Measurements from ENCODE around the gene GRK4.
"Not testable (repeated sequence)": the region's sequence is repeated elsewhere in the genome, so short reads cannot be mapped to it uniquely, and the experiment has no call there.

Gene GRK4

GRCh38 chr4:2963175-2963965 is at the start of gene GRK4, which contains the start of gene NOP14:
Gene GRK4 (plus strand): TSS chr4:2963571. CDS start chr4:2964071, 500 bp downstream.
Gene NOP14 (minus strand): TSS chr4:2963406. CDS start chr4:2963319, 87 bp downstream.
- peak; percentile 89 to 91 for DNase-seq (ENCODE audit: low read depth in 2 of 2)

DNA sequence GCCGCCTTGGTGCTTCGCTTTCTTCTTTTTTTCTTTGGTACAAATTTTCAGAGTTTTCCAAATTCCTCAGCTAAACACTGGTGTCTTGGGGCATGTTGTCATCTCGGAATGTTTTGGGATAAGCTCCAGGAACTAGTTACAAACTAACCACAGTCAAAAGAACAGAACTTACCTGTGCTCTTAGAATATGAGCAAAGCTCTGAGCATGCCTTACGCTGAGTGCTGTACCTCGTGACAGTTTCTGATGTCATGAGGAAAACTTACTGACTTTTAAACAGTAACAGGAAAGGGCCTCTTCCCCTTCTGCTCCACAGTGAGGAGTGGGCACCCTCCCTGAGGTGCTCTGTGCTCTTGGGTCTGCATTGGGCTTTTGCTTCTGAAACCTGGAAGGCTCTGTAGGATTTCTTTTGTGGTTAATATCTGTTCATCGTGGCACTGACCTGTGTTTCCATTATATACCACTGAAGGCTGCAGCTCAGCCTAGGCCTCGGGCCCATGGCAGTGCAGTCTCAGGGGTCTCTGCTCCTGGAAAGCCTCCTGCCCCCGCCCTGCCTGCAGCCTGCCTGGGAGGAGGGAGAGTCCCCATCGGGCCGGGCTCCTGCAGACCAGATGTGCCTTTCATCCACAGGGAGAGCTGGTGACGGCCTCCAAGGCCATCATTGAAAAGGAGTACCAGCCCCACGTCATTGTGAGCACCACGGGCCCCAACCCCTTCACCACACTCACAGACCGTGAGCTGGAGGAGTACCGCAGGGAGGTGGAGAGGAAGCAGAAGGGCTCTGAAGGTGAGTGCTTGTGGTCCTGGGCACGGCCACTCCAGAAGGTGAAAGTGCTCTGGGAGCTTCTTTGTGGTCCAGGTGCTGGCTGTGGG is 48.9 kb upstream of the GRK4 start:
- DNase-seq (ENCODE audit: low read depth in 2 of 2): no peak

GRCh38 chr4:2915789-2916188 is 47.6 kb upstream of the GRK4 start:
- DNase-seq (ENCODE audit: low read depth in 2 of 2): no peak

GRCh38 chr4:2916696-2917095 is 46.7 kb upstream of the GRK4 start:
- not testable (repeated sequence) for DNase-seq (ENCODE audit: low read depth in 2 of 2)

DNA sequence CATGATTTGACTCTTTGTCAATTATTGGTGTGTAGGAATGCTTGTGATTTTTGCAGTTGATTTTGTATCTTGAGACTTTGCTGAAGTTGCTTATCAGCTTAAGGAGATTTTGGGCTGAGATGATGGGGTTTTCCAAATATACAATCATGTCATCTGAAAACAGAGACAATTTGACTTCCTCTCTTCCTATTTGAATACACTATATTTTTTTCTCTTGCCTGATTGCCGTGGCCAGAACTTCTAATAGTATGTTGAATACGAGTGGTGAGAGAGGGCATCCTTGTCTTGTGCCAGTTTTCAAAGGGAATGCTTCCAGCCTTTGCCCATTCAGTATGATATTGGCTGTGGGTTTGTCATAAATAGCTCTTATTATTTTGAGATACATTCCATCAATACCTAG is 45.1 kb upstream of the GRK4 start:
- not testable (repeated sequence) for DNase-seq (ENCODE audit: low read depth in 2 of 2)

GRCh38 chr4:2918714-2919113 is 44.7 kb upstream of the GRK4 start:
- DNase-seq (ENCODE audit: low read depth in 2 of 2): not testable (repeated sequence)

- not testable (repeated sequence) for DNase-seq (ENCODE audit: low read depth in 2 of 2)
Observed at GRCh38 chr4:2922453-2923101, 40.8 kb upstream of the GRK4 start.

DNA sequence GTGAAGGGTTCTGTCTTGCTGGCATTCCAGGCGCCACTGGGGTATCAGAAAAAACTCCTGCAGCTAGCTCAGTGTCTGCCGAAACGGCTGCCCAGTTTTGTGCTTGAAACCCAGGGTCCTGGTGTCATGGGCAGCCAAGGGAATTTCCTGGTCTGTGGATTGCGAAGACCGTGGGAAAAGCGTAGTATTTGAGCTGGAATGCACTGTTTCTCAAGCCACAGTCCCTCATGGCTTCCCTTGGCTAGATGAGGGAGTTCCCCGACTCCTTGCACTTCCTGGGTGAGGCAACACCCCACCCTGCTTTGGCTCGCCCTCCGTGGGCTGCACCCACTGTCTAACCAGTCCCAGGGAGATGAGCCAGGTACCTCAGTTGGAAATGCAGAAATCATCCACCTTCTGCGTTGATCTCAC is 40.2 kb upstream of the GRK4 start:
- DNase-seq (ENCODE audit: low read depth in 2 of 2): no peak

DNA sequence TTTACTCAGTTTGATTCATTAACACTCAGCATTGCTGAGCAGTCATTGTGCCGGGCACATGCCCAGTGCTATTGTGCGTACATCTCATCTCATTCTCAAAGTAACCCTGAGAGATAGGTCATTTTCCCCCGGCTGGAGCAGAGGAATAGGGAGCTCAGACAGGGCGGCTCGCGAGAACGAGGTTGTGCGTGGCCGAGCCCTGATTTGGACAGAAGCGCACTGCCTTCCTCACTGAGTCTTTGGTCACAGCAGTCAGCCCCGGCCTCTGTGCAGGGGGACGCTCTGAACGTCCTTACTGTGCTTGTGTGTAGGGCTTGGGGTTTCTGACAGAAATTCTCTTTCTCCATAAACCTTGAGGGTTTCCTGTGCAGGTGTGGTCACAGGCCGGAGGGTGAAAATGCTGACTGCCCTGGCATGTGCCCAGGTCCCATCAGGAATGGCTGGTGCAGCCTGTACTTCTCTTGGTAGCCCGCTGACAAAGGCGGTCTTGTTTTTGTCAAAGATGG is 39.6 kb upstream of the GRK4 start:
- no peak for DNase-seq (ENCODE audit: low read depth in 2 of 2)

GRCh38 chr4:2924286-2924685 is 39.1 kb upstream of the GRK4 start:
- DNase-seq (ENCODE audit: low read depth in 2 of 2): no peak

DNA sequence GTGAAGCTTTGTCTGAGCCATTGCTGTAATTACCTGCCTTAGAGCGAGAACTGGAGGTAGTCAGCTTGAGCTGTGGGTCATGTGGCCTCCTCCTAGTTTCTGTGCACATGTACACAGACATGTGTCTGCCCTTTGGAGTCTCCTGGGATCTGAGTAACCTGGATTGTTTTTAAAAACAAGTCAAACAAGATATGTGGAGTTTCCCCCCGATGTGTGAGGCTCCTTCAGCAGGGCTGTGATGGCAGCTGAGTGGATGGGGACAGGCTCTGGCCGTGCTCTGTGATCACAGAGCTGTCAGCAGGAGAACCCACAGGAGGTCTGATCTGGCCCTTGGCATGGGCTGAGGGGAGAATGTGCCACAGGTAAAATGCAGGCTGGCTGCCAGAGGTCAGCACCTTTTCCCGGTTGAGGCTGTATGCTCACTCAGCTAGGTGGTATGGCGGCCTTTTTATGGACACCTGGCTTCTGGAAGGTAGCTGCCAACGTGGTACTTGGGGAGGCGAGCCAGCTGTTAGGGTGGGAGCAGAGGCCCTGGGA is 38.5 kb upstream of the GRK4 start:
- DNase-seq (ENCODE audit: low read depth in 2 of 2): no peak

DNA sequence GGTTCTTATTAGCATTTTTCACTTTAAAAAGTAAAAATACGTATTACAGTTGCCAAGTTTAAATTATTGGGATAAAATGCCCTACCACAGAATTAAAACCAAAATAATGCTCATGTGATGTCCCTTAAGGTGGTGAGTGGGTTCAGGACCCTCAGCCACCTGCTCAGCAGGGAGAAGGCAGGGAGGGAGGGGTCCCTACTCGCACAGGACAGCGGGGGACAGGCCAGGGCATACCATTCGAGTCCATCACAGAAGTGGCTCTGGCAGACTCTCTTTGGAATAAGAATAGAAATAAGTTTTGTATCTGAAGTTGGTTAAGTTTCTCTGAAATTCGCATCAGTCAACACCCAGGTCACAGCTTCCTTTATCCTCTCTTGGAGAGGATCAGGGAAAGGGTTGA is 37.9 kb upstream of the GRK4 start:
- DNase-seq (ENCODE audit: low read depth in 2 of 2): no peak

GRCh38 chr4:2925931-2926860 is 37.2 kb upstream of the GRK4 start:
- DNase-seq (ENCODE audit: low read depth in 2 of 2): no peak

DNA sequence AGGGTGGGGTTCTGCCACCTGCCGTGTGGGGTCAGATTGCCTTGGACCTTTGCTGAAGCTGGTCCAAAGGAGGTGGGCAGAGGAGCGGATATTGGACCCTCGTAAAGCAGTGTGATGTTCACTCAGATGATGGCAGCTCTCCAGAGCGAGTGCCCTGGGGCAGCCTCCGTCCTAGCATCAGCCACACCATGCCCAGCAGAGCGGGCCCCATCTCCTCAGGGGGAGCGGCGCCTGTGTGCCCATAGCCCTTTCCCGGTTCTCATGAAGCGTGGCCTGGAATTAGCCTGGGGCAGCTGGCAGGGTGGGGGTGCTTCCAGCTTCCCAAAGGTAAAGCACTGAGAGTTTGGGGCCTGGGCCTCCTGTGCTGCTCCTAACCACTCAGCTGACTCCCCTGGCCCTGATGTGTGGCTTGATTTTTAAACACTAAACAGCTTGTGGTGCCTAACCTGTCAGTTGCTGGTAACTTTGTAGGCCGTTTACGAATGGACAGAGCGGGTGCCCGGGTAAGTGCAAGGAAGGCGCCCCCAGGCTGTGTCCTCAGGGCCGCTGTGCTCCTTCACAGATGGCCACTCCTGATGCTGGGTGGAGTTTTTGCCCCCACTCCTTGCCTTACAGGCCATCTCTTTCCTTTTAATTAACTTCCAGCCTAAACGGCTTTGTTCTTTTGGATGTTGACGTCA is 36.2 kb upstream of the GRK4 start:
- no peak for DNase-seq (ENCODE audit: low read depth in 2 of 2)

DNA sequence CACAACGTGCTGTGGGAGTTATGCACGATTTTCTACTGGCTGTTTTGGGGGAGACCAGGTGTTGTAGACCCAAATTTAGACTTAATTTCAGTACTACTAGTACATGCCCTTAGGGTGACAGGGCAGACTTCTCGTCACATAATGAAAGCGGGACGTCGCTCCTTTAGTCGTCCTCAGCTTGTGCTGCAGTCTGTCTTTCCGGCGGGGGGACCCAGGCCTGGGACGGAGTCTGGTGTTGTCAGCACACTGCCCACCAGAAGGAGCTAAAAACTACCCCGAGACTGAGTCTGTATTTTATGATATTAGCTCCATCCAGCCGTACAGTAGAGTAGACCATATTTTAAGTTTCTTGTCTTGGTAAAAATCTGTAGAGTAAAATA is 35.7 kb upstream of the GRK4 start:
- DNase-seq (ENCODE audit: low read depth in 2 of 2): no peak

- DNase-seq (ENCODE audit: low read depth in 2 of 2): no peak
Observed at GRCh38 chr4:2928242-2929176, 34.9 kb upstream of the GRK4 start.

GRCh38 chr4:2929469-2929868 is 33.9 kb upstream of the GRK4 start:
- no peak for DNase-seq (ENCODE audit: low read depth in 2 of 2)

DNA sequence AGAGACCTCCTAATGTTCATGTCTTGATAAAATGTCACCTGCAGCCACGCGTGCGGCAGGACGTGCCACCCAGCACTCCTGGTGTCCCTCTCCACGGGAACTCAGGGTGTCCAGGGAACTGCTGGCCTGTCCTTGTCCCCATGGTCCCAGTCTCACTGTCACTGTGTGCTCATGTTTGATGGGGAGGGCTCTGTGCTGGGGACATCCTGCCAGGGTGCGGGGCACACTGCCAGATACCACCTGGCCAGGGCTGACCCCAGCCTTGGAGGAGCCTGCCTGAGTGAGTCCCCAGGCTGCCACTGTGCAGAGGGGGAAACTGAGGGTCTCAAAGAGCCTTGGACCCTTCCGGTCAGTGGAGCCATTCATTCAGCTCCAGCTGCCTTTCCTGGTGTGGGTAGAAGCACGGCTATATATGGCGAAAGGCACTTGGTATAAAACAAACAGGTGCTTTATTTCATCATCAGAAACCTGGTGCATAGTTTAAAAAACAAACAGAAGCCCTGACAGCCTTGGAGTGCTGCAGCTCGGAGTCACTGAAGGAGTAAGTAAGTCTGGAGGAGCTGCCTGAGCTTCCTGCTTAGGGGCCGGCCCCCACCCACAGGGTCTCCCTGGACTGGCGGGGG is 33.1 kb upstream of the GRK4 start:
- no peak for DNase-seq (ENCODE audit: low read depth in 2 of 2)

Data from stimulated activated CD8-positive, alpha-beta memory T cell treated with anti-CD3 and anti-CD28 coated beads, Interleukin-7, amount 100 ng/mL, for 1 hour (primary cell).